Keratinocyte (primary cell): Measurements from ENCODE around the gene TCFL5. TPM values are rescaled to one million over a fixed set of nuclear protein-coding genes. Genes with fewer than 3 reads are reported as not detected.

Source experiments
- DNase-seq: peaks from one replicate; pipeline ENCODE4 v3.0.0-alpha.2; 2011; ENCODE audit warnings: low read depth, missing footprints, low spot score
- FAIRE-seq: peaks from 2 replicates; lab custom pipeline; 2011; peaks lifted over from hg19 to GRCh38; lab: Jason Lieb, UNC
- H2AFZ ChIP-seq: 2 replicates; pipeline ENCODE4 v1.6.0; 2012; ENCODE audit warnings: low read length, control low read depth, inconsistent platforms; ENCODE audit not compliant: control insufficient read depth
- H3K27ac ChIP-seq: 2 replicates; pipeline ENCODE4 v1.5.1; 2011; ENCODE audit warnings: low read length; ENCODE audit not compliant: control insufficient read depth, insufficient read depth
- H3K27me3 ChIP-seq: 3 replicates; pipeline ENCODE4 v1.6.0; 2011; ENCODE audit warnings: low read length; ENCODE audit not compliant: control insufficient read depth, insufficient read depth; ENCODE audit errors: extremely low read depth
- H3K36me3 ChIP-seq, 2 experiments: 2 replicates in 1 of 2; 3 replicates in 1 of 2; pipeline ENCODE4 v1.5.1; 2011; ENCODE audit warnings: low read length in 2 of 2, mild to moderate bottlenecking in 1 of 2; ENCODE audit not compliant: control insufficient read depth in 2 of 2, insufficient read depth in 2 of 2; ENCODE audit errors: extremely low read depth in 1 of 2
- H3K4me1 ChIP-seq: 3 replicates; pipeline ENCODE4 v1.5.1; 2011; ENCODE audit warnings: low read length; ENCODE audit not compliant: control insufficient read depth, insufficient read depth; ENCODE audit errors: extremely low read depth
- H3K4me2 ChIP-seq: 3 replicates; pipeline ENCODE4 v1.6.0; 2011; ENCODE audit warnings: low read depth, low read length; ENCODE audit not compliant: control insufficient read depth, insufficient read depth; ENCODE audit errors: extremely low read depth
- H3K4me3 ChIP-seq, 3 experiments: fragments of 200-600 bp in 1 of 3; sonication (generic) in 1 of 3; 2 replicates in 2 of 3; 3 replicates in 1 of 3; pipeline ENCODE4 v1.5.1; 2011 to 2016; ENCODE audit warnings: low read length in 3 of 3, mild to moderate bottlenecking in 3 of 3, control low read depth in 2 of 3, inconsistent platforms in 1 of 3, low read depth in 1 of 3, mixed read lengths in 1 of 3, mixed run types in 1 of 3, moderate library complexity in 1 of 3; ENCODE audit not compliant: control insufficient read depth in 2 of 3, insufficient read depth in 2 of 3; ENCODE audit errors: extremely low read depth in 1 of 3
- H3K79me2 ChIP-seq: 2 replicates; pipeline ENCODE4 v1.6.0; 2012; ENCODE audit warnings: low read length; ENCODE audit not compliant: control insufficient read depth, insufficient read depth
- H3K9ac ChIP-seq: 3 replicates; pipeline ENCODE4 v1.6.0; 2011; ENCODE audit warnings: low read length; ENCODE audit not compliant: control insufficient read depth, insufficient read depth; ENCODE audit errors: extremely low read depth
- H3K9me1 ChIP-seq: 3 replicates; pipeline ENCODE4 v1.6.0; 2011; ENCODE audit warnings: low read length; ENCODE audit not compliant: control insufficient read depth, insufficient read depth; ENCODE audit errors: extremely low read depth
- H3K9me3 ChIP-seq: 2 replicates; pipeline ENCODE4 v1.5.1; 2012; ENCODE audit warnings: low read depth, low read length; ENCODE audit not compliant: control insufficient read depth
- H4K20me1 ChIP-seq: 3 replicates; pipeline ENCODE4 v1.6.0; 2011; ENCODE audit warnings: low read length; ENCODE audit not compliant: control insufficient read depth, insufficient read depth; ENCODE audit errors: extremely low read depth
- CTCF ChIP-seq, 3 experiments: IDR thresholded peaks in 1 of 3; conservative IDR thresholded peaks in 1 of 3; optimal IDR thresholded peaks in 1 of 3; 2 replicates in 2 of 3; 3 replicates in 1 of 3; pipeline versions ENCODE3 to v1.5.1; 2011; ENCODE audit warnings: low read length in 3 of 3, mild to moderate bottlenecking in 3 of 3, moderate library complexity in 2 of 3, control low read depth in 1 of 3, inconsistent platforms in 1 of 3; ENCODE audit not compliant: insufficient read depth in 2 of 3; ENCODE audit errors: extremely low read depth in 1 of 3
- EZH2 ChIP-seq: IDR thresholded peaks from one replicate; pipeline ENCODE4 v1.6.1; 2012; ENCODE audit warnings: inconsistent platforms, mild to moderate bottlenecking, low read length, moderate library complexity
- dilution Hi-C: fragments of 300-500 bp; cut with MboI; formaldehyde crosslinking; loops from one replicate; pipeline ENCODE4 v1.7.0; 2020; ENCODE audit warnings: low sequenced_read_pairs; ENCODE audit not compliant: extremely low pct_ligation_motif_present
- polyA plus RNA-seq, 5 experiments: library from polyadenylated mRNA; depleted of rRNA in 3 of 5; stranded (reverse) in 3 of 5; stranded (forward) in 1 of 5; unstranded in 1 of 5; fragments of >200 nt; gene quantifications; 1 replicate in 1 of 5; 2 replicates in 3 of 5; 3 replicates in 1 of 5; pipeline versions ENCODE4 v1.2.1 to v1.2.3, GENCODE V29; 2011 to 2012; ENCODE audit warnings: missing spikeins in 2 of 5, low read depth in 1 of 5, low replicate concordance in 1 of 5

The TCFL5 gene
- polyA plus RNA-seq, 1 donor (not counting 4 experiments of a cell fraction or from before 2014, with no cell fraction given) = 14.6 TPM

GRCh38 chr20:62881662-62882395 lies 20.2 kb upstream of the TCFL5 start:
- Histone ChIP-seq H3K79me2 (no peaks in the 10 kb centered on the region), H3K9ac (no peak overlapping the region), H3K36me3 (peaks cover 8 to 10% of the 10 kb centered on the region in 2 experiments), H4K20me1 (no peaks in the 10 kb centered on the region), H3K4me2 (no peak overlapping the region), H3K9me3 (no peaks in the 10 kb centered on the region), H2AFZ (no peak overlapping the region), H3K27ac (no peak overlapping the region), H3K27me3 (no peaks in the 10 kb centered on the region), H3K4me1 (no peaks in the 10 kb centered on the region), H3K4me3 (no peak overlapping the region), H3K9me1 (no peaks in the 10 kb centered on the region)
- no peak for TF ChIP-seq CTCF (optimal IDR thresholded peaks at IDR 0.05 in 1 of 3, IDR thresholded peaks at IDR 0.05 in 1 of 3, conservative IDR thresholded peaks at IDR 0.05 in 1 of 3; ENCODE audit: extremely low read depth in 1 of 3, insufficient read depth in 2 of 3, low read length in 3 of 3)
- TF ChIP-seq EZH2 = no peak
- DNase-seq (no peak), FAIRE-seq (no peak)
- dilution Hi-C loops = no loop called here

- Histone ChIP-seq H3K27me3 (no peaks in the 10 kb centered on the region), H3K9ac (no peak overlapping the region), H3K9me1 (no peaks in the 10 kb centered on the region), H3K36me3 (peaks cover 4 to 10% of the 10 kb centered on the region in 2 experiments), H4K20me1 (no peaks in the 10 kb centered on the region), H3K4me2 (no peak overlapping the region), H3K79me2 (no peaks in the 10 kb centered on the region), H3K27ac (no peak overlapping the region), H3K9me3 (no peaks in the 10 kb centered on the region), H2AFZ (no peak overlapping the region), H3K4me1 (peaks cover 4% of the 10 kb centered on the region), H3K4me3 (no peak overlapping the region)
- DNase-seq (no peak), FAIRE-seq (no peak)
- TF ChIP-seq EZH2 (no peak), CTCF (optimal IDR thresholded peaks at IDR 0.05 in 1 of 3, IDR thresholded peaks at IDR 0.05 in 1 of 3, conservative IDR thresholded peaks at IDR 0.05 in 1 of 3; ENCODE audit: extremely low read depth in 1 of 3, insufficient read depth in 2 of 3, low read length in 3 of 3) (no peak)
- dilution Hi-C loops = no loop called here
These were observed 19.5 kb upstream of the TCFL5 start for GRCh38 chr20:62880935-62881661.
